Gastroesophageal sphincter (tissue), 3 donors: ENCODE measurements around the gene THSD7A.

ENCODE experiments used
- CTCF ChIP-seq, 4 experiments: fragments of 200-600 bp in 2 of 4; fragments of 450-650 bp in 2 of 4; sonication (generic) in 1 of 4; IDR thresholded peaks; one replicate each; pipeline ENCODE4 v1.5.1; 2017 to 2019; ENCODE audit warnings: antibody characterized with exemption in 4 of 4, mild to moderate bottlenecking in 2 of 4, moderate library complexity in 2 of 4
- POLR2A ChIP-seq, 2 donors: fragments of 450-650 bp; IDR thresholded peaks; one replicate each; pipeline ENCODE4 v1.6.1; 2017; ENCODE audit warnings: antibody characterized with exemption in 2 of 2, mild to moderate bottlenecking in 2 of 2, moderate library complexity in 1 of 2

GRCh38 chr7:11491811-11492210 is 340.2 kb downstream of the THSD7A start:
- no peak for TF ChIP-seq POLR2A (IDR thresholded peaks at IDR 0.05)
- no peak for TF ChIP-seq CTCF (IDR thresholded peaks at IDR 0.05)
